H1 (cell line): ENCODE results near the gene FBXO39.

Source experiments
- BCL11A ChIP-seq, 2 experiments: IDR thresholded peaks; one replicate each; pipeline ENCODE4 v1.6.1; 2011; ENCODE audit warnings: low read depth in 2 of 2, low read length in 2 of 2, mild to moderate bottlenecking in 2 of 2
- CBX5 ChIP-seq: fragments of 300-800, 300-1000 bp; sonication (generic); IDR thresholded peaks from 2 replicates; pipeline ENCODE4 v1.7.1; 2016; ENCODE audit warnings: antibody characterized with exemption, low read length, low read depth
- CBX8 ChIP-seq: fragments of 300-800, 300-1000 bp; sonication (generic); IDR thresholded peaks from 2 replicates; pipeline ENCODE4 v1.7.1; 2016; ENCODE audit warnings: low read depth, low read length, borderline replicate concordance
- CREB1 ChIP-seq: IDR thresholded peaks from 2 replicates; pipeline ENCODE4 v1.6.1; 2012; ENCODE audit warnings: inconsistent platforms
- EP300 ChIP-seq, 2 experiments: IDR thresholded peaks; 1 replicate in 1 of 2; 2 replicates in 1 of 2; pipeline ENCODE4 v1.6.1; 2011 to 2012; ENCODE audit warnings: low read depth in 2 of 2, low read length in 2 of 2, mild to moderate bottlenecking in 2 of 2, borderline replicate concordance in 1 of 2, inconsistent platforms in 1 of 2, moderate library complexity in 1 of 2
- EZH2 ChIP-seq: fragments of 200-600 bp; sonication (generic); IDR thresholded peaks from 2 replicates; pipeline ENCODE4 v1.7.1; 2012; ENCODE audit warnings: low read depth, mild to moderate bottlenecking, moderate library complexity, low read length, inconsistent platforms; ENCODE audit not compliant: severe bottlenecking
- PHF8 ChIP-seq: fragments of 200-600 bp; sonication (generic); conservative IDR thresholded peaks from 2 replicates; pipeline ENCODE4 v1.7.1; 2012; ENCODE audit warnings: low read depth, mild to moderate bottlenecking, inconsistent platforms, low read length, moderate library complexity
- POLR2A ChIP-seq, 2 experiments: IDR thresholded peaks; 1 replicate in 1 of 2; 2 replicates in 1 of 2; pipeline ENCODE4 v1.6.1; 2011; ENCODE audit warnings: low read depth in 2 of 2, low read length in 2 of 2, mild to moderate bottlenecking in 2 of 2; ENCODE audit errors: control extremely low read depth in 1 of 2
- SIRT6 ChIP-seq: IDR thresholded peaks from one replicate; pipeline ENCODE4 v1.7.1; 2012; ENCODE audit warnings: low read length, inconsistent platforms
- SP1 ChIP-seq: IDR thresholded peaks from 2 replicates; pipeline ENCODE4 v1.6.1; 2011; ENCODE audit warnings: low read depth, low read length
- TCF12 ChIP-seq: IDR thresholded peaks from 2 replicates; pipeline ENCODE4 v1.6.1; 2011; ENCODE audit warnings: low read depth, mild to moderate bottlenecking, low read length
- TF ChIP-seq, protein P1 (sequence below), 3 experiments: IDR thresholded peaks; 1 replicate in 2 of 3; 2 replicates in 1 of 3; pipeline versions ENCODE4 v1.5.1 to v1.6.1; 2011; ENCODE audit warnings: low read length in 3 of 3, mild to moderate bottlenecking in 3 of 3, inconsistent platforms in 2 of 3, low read depth in 1 of 3, moderate library complexity in 1 of 3; ENCODE audit not compliant: insufficient read depth in 1 of 3; ENCODE audit errors: control extremely low read depth in 1 of 3

DNA sequence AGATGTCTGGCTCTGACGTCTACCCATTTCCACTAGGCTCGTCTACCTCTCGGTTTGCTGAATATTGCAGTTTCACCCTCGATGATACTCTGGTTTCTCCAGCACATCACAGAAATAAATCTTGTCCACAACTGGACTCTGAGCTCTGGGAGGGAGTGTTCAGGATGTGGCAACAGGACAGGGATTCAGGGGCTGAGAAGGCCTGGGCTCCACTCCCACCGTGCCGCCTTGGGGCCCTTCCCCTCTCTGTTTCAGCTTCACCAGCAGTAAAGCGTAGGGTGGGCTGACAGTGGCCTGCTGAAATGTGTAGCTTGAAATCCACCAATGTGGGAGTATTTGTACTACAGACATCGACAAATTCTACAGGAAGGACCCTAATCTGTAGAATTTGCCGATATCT lies 35.5 kb downstream of the FBXO39 start:
- no peak for TF ChIP-seq EZH2
- TF ChIP-seq CREB1, result no peak
- TF ChIP-seq, protein P1, sequence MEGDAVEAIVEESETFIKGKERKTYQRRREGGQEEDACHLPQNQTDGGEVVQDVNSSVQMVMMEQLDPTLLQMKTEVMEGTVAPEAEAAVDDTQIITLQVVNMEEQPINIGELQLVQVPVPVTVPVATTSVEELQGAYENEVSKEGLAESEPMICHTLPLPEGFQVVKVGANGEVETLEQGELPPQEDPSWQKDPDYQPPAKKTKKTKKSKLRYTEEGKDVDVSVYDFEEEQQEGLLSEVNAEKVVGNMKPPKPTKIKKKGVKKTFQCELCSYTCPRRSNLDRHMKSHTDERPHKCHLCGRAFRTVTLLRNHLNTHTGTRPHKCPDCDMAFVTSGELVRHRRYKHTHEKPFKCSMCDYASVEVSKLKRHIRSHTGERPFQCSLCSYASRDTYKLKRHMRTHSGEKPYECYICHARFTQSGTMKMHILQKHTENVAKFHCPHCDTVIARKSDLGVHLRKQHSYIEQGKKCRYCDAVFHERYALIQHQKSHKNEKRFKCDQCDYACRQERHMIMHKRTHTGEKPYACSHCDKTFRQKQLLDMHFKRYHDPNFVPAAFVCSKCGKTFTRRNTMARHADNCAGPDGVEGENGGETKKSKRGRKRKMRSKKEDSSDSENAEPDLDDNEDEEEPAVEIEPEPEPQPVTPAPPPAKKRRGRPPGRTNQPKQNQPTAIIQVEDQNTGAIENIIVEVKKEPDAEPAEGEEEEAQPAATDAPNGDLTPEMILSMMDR (IDR thresholded peaks at IDR 0.05; ENCODE audit: control extremely low read depth in 1 of 3, insufficient read depth in 1 of 3, low read depth in 1 of 3, low read length in 3 of 3), result no peak
- TF ChIP-seq PHF8, result no peak
- TF ChIP-seq CBX5, result no peak
- no peak for TF ChIP-seq EP300 (IDR thresholded peaks at IDR 0.05; ENCODE audit: borderline replicate concordance in 1 of 2, low read depth in 2 of 2, low read length in 2 of 2)
- no peak for TF ChIP-seq BCL11A (IDR thresholded peaks at IDR 0.05; ENCODE audit: low read depth in 2 of 2, low read length in 2 of 2)
- no peak for TF ChIP-seq SP1
- no peak for TF ChIP-seq POLR2A (IDR thresholded peaks at IDR 0.05; ENCODE audit: control extremely low read depth in 1 of 2, low read depth in 2 of 2, low read length in 2 of 2)
- no peak for TF ChIP-seq SIRT6
- no peak for TF ChIP-seq TCF12
- no peak for TF ChIP-seq CBX8
